Esophagus muscularis mucosa (tissue), 4 donors: Measurements from ENCODE around the gene PEDS1. TPM values are rescaled to one million over a fixed set of nuclear protein-coding genes. Genes with fewer than 3 reads are reported as not detected.
A peak's percentile ranks its signal among the peaks of the same experiment; 100 is the strongest.
"Not testable (repeated sequence)": the region's sequence is repeated elsewhere in the genome, so short reads cannot be mapped to it uniquely, and the experiment has no call there.

Experiments
- DNase-seq: peaks from one replicate; pipeline ENCODE4 v3.0.0-alpha.2; 2017; ENCODE audit errors: extremely low spot score
- H3K27ac ChIP-seq, 4 donors: fragments of 200-600 bp; sonication (generic); replicated peaks in 1 of 4; 1 replicate in 3 of 4; 2 replicates in 1 of 4; pipeline ENCODE4 v1.5.1; 2016 to 2019; ENCODE audit warnings: mild to moderate bottlenecking in 1 of 4
- H3K27me3 ChIP-seq, 4 donors: fragments of 200-600 bp; sonication (generic); one replicate each; pipeline versions ENCODE4 v1.5.1 to v1.6.0; 2016 to 2019
- H3K36me3 ChIP-seq, 4 donors: fragments of 200-600 bp; sonication (generic); one replicate each; pipeline ENCODE4 v1.5.1; 2016 to 2019
- H3K4me1 ChIP-seq, 4 donors: fragments of 200-600 bp; sonication (generic); one replicate each; pipeline ENCODE4 v1.5.1; 2016 to 2019
- H3K4me3 ChIP-seq, 4 donors: fragments of 200-600 bp; sonication (generic); 1 replicate in 2 of 4; 2 replicates in 2 of 4; pipeline ENCODE4 v1.5.1; 2016 to 2019; ENCODE audit warnings: mild to moderate bottlenecking in 4 of 4, moderate library complexity in 1 of 4
- H3K9me3 ChIP-seq, 4 donors: fragments of 200-600 bp; sonication (generic); 1 replicate in 3 of 4; 2 replicates in 1 of 4; pipeline ENCODE4 v1.5.1; 2016 to 2019
- EP300 ChIP-seq: sonication (generic); formaldehyde crosslinking; IDR thresholded peaks from one replicate; pipeline ENCODE4 v1.6.1; 2017; ENCODE audit warnings: antibody characterized with exemption
- POLR2A ChIP-seq: fragments of 450-650 bp; IDR thresholded peaks from one replicate; pipeline ENCODE4 v1.6.1; 2017; ENCODE audit warnings: antibody characterized with exemption, moderate library complexity, mild to moderate bottlenecking, low read depth
- POLR2AphosphoS5 ChIP-seq, 2 donors: sonication (generic); formaldehyde crosslinking; IDR thresholded peaks; one replicate each; pipeline ENCODE4 v1.6.1; 2017; ENCODE audit warnings: antibody characterized with exemption in 2 of 2
- WGBS: methylation state at CpG from one replicate; pipeline ENCODE4 v1.1.5; 2018; 5-methylcytosine and 5-hydroxymethylcytosine counted together
- intact Hi-C: fragments of 100-400 bp; cut with DNase I; formaldehyde crosslinking; loops from one replicate; pipeline ENCODE4 v1.15.1; 2023
- total RNA-seq, 4 donors: library from RNA; depleted of rRNA; stranded (reverse); fragments of >200 nt; gene quantifications; one replicate each; pipeline versions ENCODE4 v1.1.0 to v1.2.1, GENCODE V29; 2016
- TF ChIP-seq, protein P1 (sequence below), 3 experiments: fragments of 200-600 bp in 2 of 3; fragments of 450-650 bp in 1 of 3; sonication (generic) in 2 of 3; IDR thresholded peaks; one replicate each; pipeline ENCODE4 v1.5.1; 2017 to 2019; ENCODE audit warnings: antibody characterized with exemption in 3 of 3, mild to moderate bottlenecking in 2 of 3, moderate library complexity in 1 of 3

PEDS1 gene
- total RNA-seq, 4 donors from 2014 or later: 22.2 to 50.3 (median 30.7) TPM

DNA sequence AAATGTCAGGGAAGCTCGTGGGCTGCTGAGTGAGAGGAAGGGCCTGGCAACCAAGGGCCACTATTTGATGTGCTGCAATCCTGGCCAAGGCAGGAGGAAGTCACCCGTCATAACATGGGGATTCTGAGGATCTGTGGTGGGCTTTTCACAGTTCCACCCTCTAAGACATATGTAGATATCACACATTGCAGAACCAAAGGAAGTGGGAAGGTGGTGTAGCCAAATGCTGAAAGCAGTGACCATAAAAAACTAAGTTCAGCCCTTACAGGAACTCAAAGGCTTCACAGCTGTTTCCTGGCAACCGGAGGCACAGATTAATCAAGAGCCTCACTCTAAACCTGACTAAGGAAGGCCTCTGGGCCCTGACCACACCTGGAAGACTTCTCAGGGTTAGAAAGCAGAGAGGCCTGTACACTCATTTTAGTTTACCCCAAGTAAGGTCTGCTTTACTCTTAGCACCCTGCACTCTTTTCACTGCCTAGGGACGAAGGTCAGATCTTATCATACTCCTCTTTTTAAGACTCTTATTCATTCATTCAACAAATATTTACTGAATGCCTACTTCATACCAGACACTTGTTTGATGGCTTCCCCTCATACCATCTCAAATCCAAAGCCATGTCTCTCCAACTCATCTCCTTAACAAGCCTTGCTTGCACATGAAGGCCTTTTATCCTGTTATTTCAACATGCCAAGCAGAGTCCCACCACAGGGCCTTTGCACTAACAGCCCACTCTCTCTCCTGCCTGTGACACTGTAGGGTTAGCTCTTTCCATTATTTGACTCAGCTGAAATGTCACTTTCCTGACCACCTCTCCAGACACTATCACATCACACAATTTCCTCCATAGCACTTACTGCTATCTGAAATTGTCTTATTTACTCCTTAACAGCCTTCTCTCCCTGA lies 43.1 kb downstream of the PEDS1 start:
- no peaks in the 10 kb centered on the region for H3K27me3 ChIP-seq
- H3K4me1 ChIP-seq: peaks cover 77 to 94% (median 91%) of the 10 kb centered on the region in 4 donors
- whole genome bisulfite sequencing: 27% methylated on average over 4 of the region's 4 CpGs
- H3K36me3 ChIP-seq: no peaks in the 10 kb centered on the region
- no peak overlapping the region for H3K4me3 ChIP-seq
- peak overlapping the region; percentile 96 to 100 (median 98) for H3K27ac ChIP-seq
- no peaks in the 10 kb centered on the region for H3K9me3 ChIP-seq
- peak in 1 of 2 donors; percentile 10 for TF ChIP-seq POLR2AphosphoS5 (IDR thresholded peaks at IDR 0.05)
- TF ChIP-seq, protein P1, sequence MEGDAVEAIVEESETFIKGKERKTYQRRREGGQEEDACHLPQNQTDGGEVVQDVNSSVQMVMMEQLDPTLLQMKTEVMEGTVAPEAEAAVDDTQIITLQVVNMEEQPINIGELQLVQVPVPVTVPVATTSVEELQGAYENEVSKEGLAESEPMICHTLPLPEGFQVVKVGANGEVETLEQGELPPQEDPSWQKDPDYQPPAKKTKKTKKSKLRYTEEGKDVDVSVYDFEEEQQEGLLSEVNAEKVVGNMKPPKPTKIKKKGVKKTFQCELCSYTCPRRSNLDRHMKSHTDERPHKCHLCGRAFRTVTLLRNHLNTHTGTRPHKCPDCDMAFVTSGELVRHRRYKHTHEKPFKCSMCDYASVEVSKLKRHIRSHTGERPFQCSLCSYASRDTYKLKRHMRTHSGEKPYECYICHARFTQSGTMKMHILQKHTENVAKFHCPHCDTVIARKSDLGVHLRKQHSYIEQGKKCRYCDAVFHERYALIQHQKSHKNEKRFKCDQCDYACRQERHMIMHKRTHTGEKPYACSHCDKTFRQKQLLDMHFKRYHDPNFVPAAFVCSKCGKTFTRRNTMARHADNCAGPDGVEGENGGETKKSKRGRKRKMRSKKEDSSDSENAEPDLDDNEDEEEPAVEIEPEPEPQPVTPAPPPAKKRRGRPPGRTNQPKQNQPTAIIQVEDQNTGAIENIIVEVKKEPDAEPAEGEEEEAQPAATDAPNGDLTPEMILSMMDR (IDR thresholded peaks at IDR 0.05): no peak
- intact Hi-C loops: no loop called here
- DNase-seq: no peak

DNA sequence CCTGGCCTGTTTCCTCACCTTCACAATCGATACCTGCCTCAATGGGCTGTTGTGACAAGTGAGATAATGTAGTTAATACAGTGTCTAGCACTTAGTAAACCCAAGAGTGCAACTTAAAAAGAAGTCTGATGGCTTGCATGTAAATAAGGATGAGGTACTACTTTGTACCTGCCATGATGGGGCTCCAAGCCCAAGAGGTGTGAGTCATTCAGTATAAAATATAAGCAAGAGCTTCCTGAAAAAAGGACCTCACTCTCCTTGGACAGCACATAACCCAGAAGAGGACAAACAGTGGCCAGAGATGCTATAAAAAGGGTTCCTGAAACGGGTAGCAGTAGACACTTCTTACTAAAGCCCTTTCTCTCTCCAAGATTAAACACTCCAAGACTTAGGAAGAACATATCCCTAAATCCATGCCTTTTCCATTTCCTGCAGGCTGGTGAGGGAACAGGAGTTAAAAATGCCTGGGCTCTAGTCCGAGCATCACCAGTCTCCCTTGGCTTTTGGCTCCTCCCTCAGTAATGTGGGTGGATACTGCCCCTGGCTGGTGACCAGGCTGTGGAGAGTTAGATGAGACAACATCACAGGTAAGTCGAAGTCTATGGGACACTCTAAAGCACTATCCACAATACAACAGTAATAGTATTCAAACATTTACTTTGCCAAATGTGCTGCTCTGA lies 44.8 kb downstream of the PEDS1 start:
- Histone ChIP-seq H3K4me3 (no peak overlapping the region), H3K27ac (peak overlapping the region; percentile 96 to 100 (median 98)), H3K9me3 (no peaks in the 10 kb centered on the region), H3K27me3 (no peaks in the 10 kb centered on the region), H3K4me1 (peaks cover 68 to 93% (median 90%) of the 10 kb centered on the region in 4 donors), H3K36me3 (no peaks in the 10 kb centered on the region)
- 51% methylated on average over 4 of the region's 4 CpGs for WGBS
- intact Hi-C loops: no loop called here
- DNase-seq: no peak
- TF ChIP-seq EP300 (no peak), POLR2A (no peak), POLR2AphosphoS5 (IDR thresholded peaks at IDR 0.05) (no peak)
- TF ChIP-seq, protein P1 (IDR thresholded peaks at IDR 0.05): no peak

DNA sequence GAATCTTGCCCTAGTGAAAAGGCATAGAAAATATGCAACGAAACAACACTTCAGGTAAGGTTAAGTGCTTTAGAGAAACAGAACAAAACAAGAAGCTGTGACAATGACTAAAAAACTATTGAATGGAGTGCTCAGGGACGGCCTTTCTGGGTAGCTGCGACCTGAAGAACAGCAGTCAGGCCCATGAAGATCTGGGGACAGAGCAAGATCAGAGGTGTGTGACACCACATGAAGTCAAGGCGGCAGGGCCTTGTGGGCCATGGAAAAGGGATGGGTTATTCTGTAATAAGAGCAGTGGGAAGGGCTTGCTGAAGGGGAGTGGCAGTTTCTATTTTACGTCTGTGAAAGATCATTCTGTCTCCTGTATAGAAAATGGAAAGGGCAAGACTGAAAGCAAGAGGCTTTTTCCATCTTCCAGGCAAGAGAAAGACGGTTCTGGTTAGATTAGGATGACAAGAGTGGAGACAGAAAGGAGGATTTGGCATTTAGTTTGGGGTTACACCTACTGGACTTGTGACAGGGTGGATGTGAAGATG lies 45.7 kb downstream of the PEDS1 start:
- peaks cover 64 to 95% (median 91%) of the 10 kb centered on the region in 4 donors for H3K4me1 ChIP-seq
- WGBS: 63% methylated on average over 6 of the region's 6 CpGs
- H3K27me3 ChIP-seq: no peaks in the 10 kb centered on the region
- intact Hi-C loops: no loop called here
- H3K4me3 ChIP-seq: no peak overlapping the region
- H3K36me3 ChIP-seq: no peaks in the 10 kb centered on the region
- no peaks in the 10 kb centered on the region for H3K9me3 ChIP-seq
- TF ChIP-seq EP300 (no peak), POLR2AphosphoS5 (IDR thresholded peaks at IDR 0.05) (no peak), POLR2A (no peak)
- TF ChIP-seq, protein P1 (IDR thresholded peaks at IDR 0.05): no peak
- peak overlapping the region; percentile 96 to 100 (median 98) for H3K27ac ChIP-seq
- DNase-seq: no peak

GRCh38 chr20:50107086-50107660 lies 46.4 kb downstream of the PEDS1 start:
- Histone ChIP-seq H3K27me3 (no peaks in the 10 kb centered on the region), H3K27ac (peak overlapping the region; percentile 61 to 100 (median 96)), H3K4me3 (no peak overlapping the region), H3K36me3 (no peaks in the 10 kb centered on the region), H3K9me3 (no peaks in the 10 kb centered on the region), H3K4me1 (peaks cover 64 to 99% (median 97%) of the 10 kb centered on the region in 4 donors)
- no peak for DNase-seq
- WGBS: 70% methylated on average over 6 of the region's 6 CpGs
- TF ChIP-seq EP300: no peak
- TF ChIP-seq POLR2A: no peak
- TF ChIP-seq, protein P1 (IDR thresholded peaks at IDR 0.05): no peak
- TF ChIP-seq POLR2AphosphoS5 (IDR thresholded peaks at IDR 0.05): no peak
- intact Hi-C loops: no loop called here

DNA sequence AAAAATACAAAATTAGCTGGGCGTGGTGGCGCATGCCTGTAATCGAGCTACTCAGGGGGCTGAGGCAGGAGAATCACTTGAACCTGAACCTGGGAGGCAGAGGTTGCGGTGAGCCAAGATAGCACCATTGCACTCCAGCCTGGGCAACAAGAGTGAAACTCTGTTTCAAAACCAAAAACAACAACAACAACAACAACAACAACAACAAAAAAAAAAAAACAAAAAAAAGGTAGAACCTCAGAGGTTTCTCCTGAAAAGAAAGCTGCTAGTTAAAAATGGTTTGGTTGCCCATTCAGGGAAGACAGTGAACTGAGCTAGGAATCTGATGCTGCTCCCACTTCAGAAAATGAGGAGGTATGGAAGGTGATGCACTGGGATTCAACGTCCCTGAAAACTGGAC lies 46.9 kb downstream of the PEDS1 start:
- H3K4me1 ChIP-seq: peaks cover 64 to 99% (median 97%) of the 10 kb centered on the region in 4 donors
- H3K4me3 ChIP-seq, H3K9me3 ChIP-seq, DNase-seq, H3K36me3 ChIP-seq, intact Hi-C loops, H3K27me3 ChIP-seq: not testable (repeated sequence)
- 76% methylated on average over 5 of the region's 5 CpGs for WGBS
- peak overlapping the region; percentile 61 to 100 (median 96) for H3K27ac ChIP-seq
